H1 (cell line): ENCODE results near the gene CYB561A3. TPM values are rescaled to one million over a fixed set of nuclear protein-coding genes. Genes with fewer than 3 reads are reported as not detected.

Source experiments
- CTCF ChIA-PET: fragments of 300-600 bp; sonication (Branson Sonifier 250); formaldehyde crosslinking; loops from one replicate; lab custom pipeline; 2021; ENCODE audit not compliant: partially characterized antibody; lab: Charles Lee
- POLR2A ChIA-PET: fragments of 300-600 bp; sonication (Branson Sonifier 250); formaldehyde crosslinking; loops from one replicate; lab custom pipeline; 2021; ENCODE audit warnings: inconsistent platforms; ENCODE audit not compliant: partially characterized antibody; lab: Charles Lee
- DNase-seq, 2 experiments: peaks; one replicate each; pipeline versions ENCODE4 v3.0.0 to v3.0.0-alpha.2; 2010 to 2022; ENCODE audit warnings: low spot score in 2 of 2, low read depth in 1 of 2, mixed read lengths in 1 of 2
- FAIRE-seq: peaks from 2 replicates; lab custom pipeline; 2011; peaks lifted over from hg19 to GRCh38; lab: Jason Lieb, UNC
- H2AFZ ChIP-seq: 2 replicates; pipeline ENCODE4 v1.8.1; 2012; ENCODE audit warnings: low read length, inconsistent platforms
- H2AK5ac ChIP-seq: 2 replicates; pipeline ENCODE4 v1.6.1; 2013; ENCODE audit warnings: low read depth, low read length
- H2BK120ac ChIP-seq: replicated peaks from 2 replicates; pipeline ENCODE3; 2013; ENCODE audit warnings: low read depth, low read length, inconsistent platforms
- H2BK12ac ChIP-seq: 2 replicates; pipeline ENCODE4 v1.6.1; 2013; ENCODE audit warnings: low read depth, low read length
- H2BK15ac ChIP-seq: 2 replicates; pipeline ENCODE4 v1.6.1; 2013; ENCODE audit warnings: low read length
- H2BK20ac ChIP-seq: 2 replicates; pipeline ENCODE4 v1.6.1; 2013; ENCODE audit warnings: low read length
- H2BK5ac ChIP-seq: 2 replicates; pipeline ENCODE4 v1.6.1; 2013; ENCODE audit warnings: low read depth, low read length
- H3K14ac ChIP-seq: 2 replicates; pipeline ENCODE4 v1.6.1; 2013; ENCODE audit warnings: inconsistent platforms; ENCODE audit not compliant: insufficient read length
- H3K18ac ChIP-seq: 2 replicates; pipeline ENCODE4 v1.6.1; 2013; ENCODE audit warnings: low read length; ENCODE audit errors: extremely low read depth
- H3K23ac ChIP-seq: 2 replicates; pipeline ENCODE4 v1.6.1; 2013; ENCODE audit warnings: inconsistent platforms; ENCODE audit not compliant: insufficient read length
- H3K23me2 ChIP-seq: 2 replicates; pipeline ENCODE4 v1.6.1; 2013; ENCODE audit warnings: low read depth, low read length
- H3K27ac ChIP-seq: 2 replicates; pipeline ENCODE4 v1.6.1; 2011; ENCODE audit warnings: low read depth, low read length, inconsistent platforms
- H3K27me3 ChIP-seq, 4 experiments: replicated peaks in 1 of 4; 1 replicate in 1 of 4; 2 replicates in 3 of 4; pipeline versions ENCODE4 v1.6.1 to v1.8.1; 2011 to 2013; ENCODE audit warnings: low read length in 3 of 4, mild to moderate bottlenecking in 3 of 4, inconsistent platforms in 2 of 4, mixed read lengths in 2 of 4, moderate library complexity in 1 of 4; ENCODE audit not compliant: control insufficient read depth in 3 of 4, insufficient read depth in 3 of 4; ENCODE audit errors: extremely low read depth in 1 of 4
- H3K36me3 ChIP-seq, 4 experiments: 2 replicates each; pipeline versions ENCODE4 v1.6.1 to v1.8.1; 2011 to 2013; ENCODE audit warnings: mild to moderate bottlenecking in 4 of 4, low read length in 3 of 4, moderate library complexity in 2 of 4, control low read depth in 1 of 4, inconsistent platforms in 1 of 4; ENCODE audit not compliant: insufficient read depth in 4 of 4, control insufficient read depth in 2 of 4
- H3K4ac ChIP-seq: replicated peaks from 2 replicates; pipeline ENCODE3; 2013; ENCODE audit warnings: low read length, low read depth, mixed read lengths, inconsistent platforms; ENCODE audit not compliant: insufficient read length
- H3K4me1 ChIP-seq, 4 experiments: replicated peaks in 1 of 4; 1 replicate in 1 of 4; 2 replicates in 3 of 4; pipeline versions ENCODE4 v1.6.1 to v1.8.1; 2011 to 2013; ENCODE audit warnings: low read length in 3 of 4, inconsistent platforms in 2 of 4, mixed read lengths in 1 of 4; ENCODE audit not compliant: insufficient read depth in 4 of 4, control insufficient read depth in 3 of 4
- H3K4me2 ChIP-seq, 2 experiments: 2 replicates each; pipeline versions ENCODE4 v1.6.1 to v1.8.1; 2011 to 2013; ENCODE audit warnings: low read depth in 2 of 2, low read length in 2 of 2, control low read depth in 1 of 2, inconsistent platforms in 1 of 2, mild to moderate bottlenecking in 1 of 2; ENCODE audit not compliant: insufficient read depth in 1 of 2
- H3K4me3 ChIP-seq, 4 experiments: fragments of 200-600, 300-600 bp in 1 of 4; sonication (generic), shearing (Covaris generic), sonication (Bioruptor Twin) in 1 of 4; 2 replicates each; pipeline versions ENCODE4 v1.5.1 to v1.8.1; 2011 to 2016; ENCODE audit warnings: low read length in 4 of 4, low read depth in 3 of 4, control low read depth in 2 of 4, inconsistent platforms in 2 of 4, mild to moderate bottlenecking in 2 of 4, mixed read lengths in 1 of 4, moderate library complexity in 1 of 4; ENCODE audit not compliant: insufficient read depth in 2 of 4; ENCODE audit errors: extremely low read depth in 1 of 4
- H3K56ac ChIP-seq: replicated peaks from 2 replicates; pipeline ENCODE3; 2013; ENCODE audit warnings: low read depth, mild to moderate bottlenecking, mixed read lengths, low read length, inconsistent platforms; ENCODE audit not compliant: insufficient read length
- H3K79me1 ChIP-seq: 2 replicates; pipeline ENCODE4 v1.6.1; 2013; ENCODE audit warnings: low read depth, low read length, control low read depth
- H3K79me2 ChIP-seq, 2 experiments: 2 replicates each; pipeline versions ENCODE4 v1.6.1 to v1.8.1; 2012 to 2013; ENCODE audit warnings: low read length in 2 of 2, mild to moderate bottlenecking in 2 of 2, inconsistent platforms in 1 of 2; ENCODE audit not compliant: insufficient read depth in 2 of 2, control insufficient read depth in 1 of 2
- H3K9ac ChIP-seq, 4 experiments: replicated peaks in 1 of 4; 1 replicate in 1 of 4; 2 replicates in 3 of 4; pipeline versions ENCODE4 v1.6.1 to v1.8.1; 2011 to 2013; ENCODE audit warnings: low read depth in 3 of 4, low read length in 3 of 4, control low read depth in 2 of 4, mild to moderate bottlenecking in 2 of 4, moderate library complexity in 2 of 4, inconsistent platforms in 1 of 4; ENCODE audit errors: extremely low read depth in 1 of 4
- H3K9me3 ChIP-seq, 2 experiments: 2 replicates each; pipeline versions ENCODE4 v1.6.1 to v1.8.1; 2012 to 2013; ENCODE audit warnings: mild to moderate bottlenecking in 2 of 2, moderate library complexity in 2 of 2, control low read depth in 1 of 2, inconsistent platforms in 1 of 2, low read depth in 1 of 2, low read length in 1 of 2, mixed read lengths in 1 of 2; ENCODE audit not compliant: insufficient read depth in 2 of 2
- H4K20me1 ChIP-seq, 2 experiments: replicated peaks in 1 of 2; 2 replicates each; pipeline versions ENCODE3 to v1.8.1; 2011 to 2013; ENCODE audit warnings: inconsistent platforms in 2 of 2, low read length in 2 of 2, mild to moderate bottlenecking in 1 of 2; ENCODE audit not compliant: insufficient read depth in 2 of 2, control insufficient read depth in 1 of 2
- H4K5ac ChIP-seq: 2 replicates; pipeline ENCODE4 v1.6.1; 2013; ENCODE audit warnings: low read length, low read depth, mixed read lengths, inconsistent platforms; ENCODE audit not compliant: insufficient read length
- H4K8ac ChIP-seq: 2 replicates; pipeline ENCODE4 v1.8.0; 2013; ENCODE audit warnings: mild to moderate bottlenecking, moderate library complexity, low read length, inconsistent platforms; ENCODE audit not compliant: insufficient read depth; ENCODE audit errors: extremely low read depth
- H4K91ac ChIP-seq: replicated peaks from 2 replicates; pipeline ENCODE3; 2013; ENCODE audit warnings: low read length, mixed read lengths, inconsistent platforms; ENCODE audit not compliant: insufficient read length
- ASH2L ChIP-seq: fragments of 200-600, 300-600 bp; sonication (generic); IDR thresholded peaks from one replicate; pipeline ENCODE4 v1.7.1; 2017; ENCODE audit warnings: low read length
- BACH1 ChIP-seq: IDR thresholded peaks from 2 replicates; pipeline ENCODE4 v1.6.1; 2012; ENCODE audit warnings: low read length, improper control_type of control experiment
- BCL11A ChIP-seq, 2 experiments: IDR thresholded peaks; one replicate each; pipeline ENCODE4 v1.6.1; 2011; ENCODE audit warnings: low read depth in 2 of 2, low read length in 2 of 2, mild to moderate bottlenecking in 2 of 2
- BRCA1 ChIP-seq: IDR thresholded peaks from 2 replicates; pipeline ENCODE4 v1.6.1; 2012; ENCODE audit warnings: low read depth, low read length, improper control_type of control experiment
- CBX5 ChIP-seq: fragments of 300-800, 300-1000 bp; sonication (generic); IDR thresholded peaks from 2 replicates; pipeline ENCODE4 v1.7.1; 2016; ENCODE audit warnings: antibody characterized with exemption, low read length, low read depth
- EP300 ChIP-seq, 2 experiments: IDR thresholded peaks; 1 replicate in 1 of 2; 2 replicates in 1 of 2; pipeline ENCODE4 v1.6.1; 2011 to 2012; ENCODE audit warnings: low read depth in 2 of 2, low read length in 2 of 2, mild to moderate bottlenecking in 2 of 2, borderline replicate concordance in 1 of 2, inconsistent platforms in 1 of 2, moderate library complexity in 1 of 2
- RNF2 ChIP-seq: fragments of 200-900, 300-1000 bp; sonication (generic); IDR thresholded peaks from 2 replicates; pipeline ENCODE4 v1.7.1; 2016; ENCODE audit warnings: borderline replicate concordance, low read depth, mild to moderate bottlenecking, antibody characterized with exemption, low read length; ENCODE audit not compliant: poor library complexity, severe bottlenecking; ENCODE audit errors: missing control alignments
- TAF1 ChIP-seq: IDR thresholded peaks from 2 replicates; pipeline ENCODE4 v1.6.1; 2011; ENCODE audit warnings: mild to moderate bottlenecking, low read depth, low read length
- WGBS, 2 experiments: shearing (Covaris generic) in 1 of 2; methylation state at CpG; one replicate each; pipeline versions ENCODE4 v1.1.6 to v1.1.7; 2013 to 2015; ENCODE audit warnings: low lambda C conversion rate in 2 of 2, mixed read lengths in 2 of 2, inconsistent platforms in 1 of 2, low coverage in 1 of 2, missing lambda C conversion rate in 1 of 2; ENCODE audit not compliant: insufficient replicate concordance in 2 of 2, insufficient coverage in 1 of 2, insufficient read length in 1 of 2; ENCODE audit errors: extremely low coverage in 1 of 2, missing lambda C conversion rate in 1 of 2; 5-methylcytosine and 5-hydroxymethylcytosine counted together
- polyA plus RNA-seq, 7 experiments: library from polyadenylated mRNA; depleted of rRNA in 3 of 7; stranded (reverse) in 5 of 7; unstranded in 2 of 7; fragments of >200 nt in 5 of 7; fragments of 200-250 nt in 2 of 7; gene quantifications; 1 replicate in 5 of 7; 2 replicates in 1 of 7; 4 replicates in 1 of 7; pipeline versions ENCODE4 v1.2.1 to v1.2.3, GENCODE V29; 2011 to 2013; ENCODE audit warnings: missing spikeins in 2 of 7, mixed read lengths in 2 of 7
- total RNA-seq: library from RNA; stranded (reverse); fragmentation: NEBNext Ultra II Directional; extraction: Animal tissue kit (Norgen Biotek cat#: 25700); gene quantifications from 2 replicates; pipeline ENCODE4 v1.2.1, GENCODE V29; 2021
- TF ChIP-seq, protein P1 (sequence below): IDR thresholded peaks from 2 replicates; pipeline ENCODE4 v1.6.1; 2011; ENCODE audit warnings: low read length, improper control_type of control experiment

The CYB561A3 gene
- total and polyA plus RNA-seq, 2 of the 8 experiments (the other 6 are each of a cell fraction or from before 2014, with no cell fraction given) = 29.6 to 41.2 TPM

GRCh38 chr11:61372659-61373420 is 11.2 kb upstream of the CYB561A3 start:
- no peak overlapping the region for H3K27ac ChIP-seq
- H2BK20ac ChIP-seq = no peak overlapping the region
- no peak overlapping the region for H2AK5ac ChIP-seq
- H4K8ac ChIP-seq = no peak overlapping the region
- no peaks in the 10 kb centered on the region for H3K27me3 ChIP-seq
- CTCF ChIA-PET = interaction anchor here (0.6 to 22.8 kb wide), 5 partner anchors 9 to 119 kb away, joined by 3 to 255 read pairs (median 21); partner anchors contain the start of genes DDB1, TKFC and TMEM138
- H3K4ac ChIP-seq = no peak overlapping the region
- H2BK12ac ChIP-seq = no peak overlapping the region
- FAIRE-seq (no peak), DNase-seq (no peak)
- no peak overlapping the region for H3K4me3 ChIP-seq
- H3K79me1 ChIP-seq = no peaks in the 10 kb centered on the region
- H2BK15ac ChIP-seq = no peak overlapping the region
- H3K36me3 ChIP-seq = peaks cover 3 to 59% (median 22%) of the 10 kb centered on the region in 4 experiments; a peak in 7 of 8 replicates
- H3K18ac ChIP-seq = no peak overlapping the region
- no peaks in the 10 kb centered on the region for H4K20me1 ChIP-seq
- H3K4me1 ChIP-seq = no peaks in the 10 kb centered on the region
- no peaks in the 10 kb centered on the region for H3K79me2 ChIP-seq
- H3K14ac ChIP-seq = no peak overlapping the region
- H3K23ac ChIP-seq = no peak overlapping the region
- 94% methylated on average over 8 of the region's 8 CpGs; no CpG with 5 or more reads in 1 of the 2 experiments for WGBS, 2 experiments
- H4K5ac ChIP-seq = no peak overlapping the region
- peaks cover 16 to 19% of the 10 kb centered on the region in 2 experiments for H3K9me3 ChIP-seq
- no peak overlapping the region for H3K56ac ChIP-seq
- H3K23me2 ChIP-seq = no peaks in the 10 kb centered on the region
- no peak overlapping the region for H3K9ac ChIP-seq
- H3K4me2 ChIP-seq = no peak overlapping the region
- no peak overlapping the region for H2BK120ac ChIP-seq
- no peak overlapping the region for H2BK5ac ChIP-seq
- POLR2A ChIA-PET = interaction anchor here (0.8 to 38.6 kb wide), 3 partner anchors 20 to 34 kb away, joined by 3 to 1106 read pairs (median 3); partner anchors contain the start of genes CYB561A3, DDB1, TKFC and TMEM138
- no peak overlapping the region for H4K91ac ChIP-seq
- no peak overlapping the region for H2AFZ ChIP-seq
- no peak for TF ChIP-seq TAF1
- no peak for TF ChIP-seq BACH1
- TF ChIP-seq RNF2 = no peak
- TF ChIP-seq CBX5 = no peak
- TF ChIP-seq EP300 (IDR thresholded peaks at IDR 0.05; ENCODE audit: borderline replicate concordance in 1 of 2, low read depth in 2 of 2, low read length in 2 of 2) = no peak
- no peak for TF ChIP-seq BCL11A (IDR thresholded peaks at IDR 0.05; ENCODE audit: low read depth in 2 of 2, low read length in 2 of 2)
- no peak for TF ChIP-seq BRCA1
- TF ChIP-seq, protein P1, sequence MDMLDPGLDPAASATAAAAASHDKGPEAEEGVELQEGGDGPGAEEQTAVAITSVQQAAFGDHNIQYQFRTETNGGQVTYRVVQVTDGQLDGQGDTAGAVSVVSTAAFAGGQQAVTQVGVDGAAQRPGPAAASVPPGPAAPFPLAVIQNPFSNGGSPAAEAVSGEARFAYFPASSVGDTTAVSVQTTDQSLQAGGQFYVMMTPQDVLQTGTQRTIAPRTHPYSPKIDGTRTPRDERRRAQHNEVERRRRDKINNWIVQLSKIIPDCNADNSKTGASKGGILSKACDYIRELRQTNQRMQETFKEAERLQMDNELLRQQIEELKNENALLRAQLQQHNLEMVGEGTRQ = no peak
- TF ChIP-seq ASH2L = no peak
